ENCODE data around the gene CD34. TPM values are rescaled to one million over a fixed set of nuclear protein-coding genes. Genes with fewer than 3 reads are reported as not detected.
A peak's percentile ranks its signal among the peaks of the same experiment; 100 is the strongest.

The CD34 gene
- total RNA-seq, 1 experiment from 2014 or later, result not detected

DNA sequence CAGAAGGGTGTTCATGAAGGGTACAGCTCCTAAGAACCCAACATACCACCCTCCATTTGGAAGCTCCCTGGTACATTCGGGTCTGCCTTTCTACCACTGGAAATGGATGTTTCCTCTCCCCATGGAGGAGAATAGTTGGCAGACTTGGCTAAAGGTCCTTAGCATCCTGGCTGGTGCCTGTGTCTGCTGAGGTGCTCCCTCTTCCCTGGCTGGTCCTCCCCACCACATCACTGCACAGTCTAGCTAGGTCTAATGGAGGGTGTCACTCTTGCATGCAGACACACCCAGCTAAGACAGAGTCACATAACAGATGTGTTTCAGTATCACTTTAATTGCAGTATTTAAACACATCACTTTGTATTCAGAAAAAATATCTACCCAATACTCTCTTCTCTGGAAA is 24.7 kb downstream of the CD34 start:
- intact Hi-C loops (cut with micrococcal nuclease), result no loop called here
- no peaks in the 10 kb centered on the region for H3K9me2 ChIP-seq (replicated peaks; ENCODE audit: low read length)
- ChIA-PET CTCF (interaction anchor here (0.6 to 2.6 kb wide), 4 partner anchors 11 to 78 kb away, joined by 3 to 54 read pairs (median 7); no protein-coding TSS in a partner anchor), POLR2A (ENCODE audit: unreplicated experiment) (no interaction called here)
- TF ChIP-seq EZH2phosphoT487 (IDR thresholded peaks at IDR 0.05; ENCODE audit: borderline replicate concordance, low read length) (no peak), EZH2 (IDR thresholded peaks at IDR 0.05; ENCODE audit: low read length, unreplicated experiment) (no peak)
- TF ChIP-seq, protein P1, sequence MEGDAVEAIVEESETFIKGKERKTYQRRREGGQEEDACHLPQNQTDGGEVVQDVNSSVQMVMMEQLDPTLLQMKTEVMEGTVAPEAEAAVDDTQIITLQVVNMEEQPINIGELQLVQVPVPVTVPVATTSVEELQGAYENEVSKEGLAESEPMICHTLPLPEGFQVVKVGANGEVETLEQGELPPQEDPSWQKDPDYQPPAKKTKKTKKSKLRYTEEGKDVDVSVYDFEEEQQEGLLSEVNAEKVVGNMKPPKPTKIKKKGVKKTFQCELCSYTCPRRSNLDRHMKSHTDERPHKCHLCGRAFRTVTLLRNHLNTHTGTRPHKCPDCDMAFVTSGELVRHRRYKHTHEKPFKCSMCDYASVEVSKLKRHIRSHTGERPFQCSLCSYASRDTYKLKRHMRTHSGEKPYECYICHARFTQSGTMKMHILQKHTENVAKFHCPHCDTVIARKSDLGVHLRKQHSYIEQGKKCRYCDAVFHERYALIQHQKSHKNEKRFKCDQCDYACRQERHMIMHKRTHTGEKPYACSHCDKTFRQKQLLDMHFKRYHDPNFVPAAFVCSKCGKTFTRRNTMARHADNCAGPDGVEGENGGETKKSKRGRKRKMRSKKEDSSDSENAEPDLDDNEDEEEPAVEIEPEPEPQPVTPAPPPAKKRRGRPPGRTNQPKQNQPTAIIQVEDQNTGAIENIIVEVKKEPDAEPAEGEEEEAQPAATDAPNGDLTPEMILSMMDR (conservative IDR thresholded peaks at IDR 0.05; ENCODE audit: low read depth, low read length), result no peak
- no TSS peak for BruUV-seq (replicated peaks)
- H3F3A ChIP-seq (ENCODE audit: low read length, unreplicated experiment), result no peaks in the 10 kb centered on the region
- no peaks in the 10 kb centered on the region for H4K20me1 ChIP-seq (ENCODE audit: low read length)
- DNase-seq (no peak), ATAC-seq (no peak)
- no peak overlapping the region for H2AFZ ChIP-seq (ENCODE audit: low read length)
- no peaks in the 10 kb centered on the region for H3K9me3 ChIP-seq (ENCODE audit: low read length)
- H3K4me2 ChIP-seq (ENCODE audit: low read length), result no peak overlapping the region
- H3K27ac ChIP-seq (ENCODE audit: low read length), result no peak overlapping the region
- no peak overlapping the region for H3K9ac ChIP-seq (ENCODE audit: low read length)
- no peak overlapping the region for H3K4me3 ChIP-seq (ENCODE audit: low read length)
- no peaks in the 10 kb centered on the region for H3K36me3 ChIP-seq (ENCODE audit: low read depth, low read length)
- peaks cover 12% of the 10 kb centered on the region; the same call in 1 of the 2 replicates for H3K4me1 ChIP-seq (ENCODE audit: insufficient read depth, low read length)
- H3K27me3 ChIP-seq (ENCODE audit: low read length), result no peaks in the 10 kb centered on the region
- H3K79me2 ChIP-seq (ENCODE audit: low read length), result no peaks in the 10 kb centered on the region

DNA sequence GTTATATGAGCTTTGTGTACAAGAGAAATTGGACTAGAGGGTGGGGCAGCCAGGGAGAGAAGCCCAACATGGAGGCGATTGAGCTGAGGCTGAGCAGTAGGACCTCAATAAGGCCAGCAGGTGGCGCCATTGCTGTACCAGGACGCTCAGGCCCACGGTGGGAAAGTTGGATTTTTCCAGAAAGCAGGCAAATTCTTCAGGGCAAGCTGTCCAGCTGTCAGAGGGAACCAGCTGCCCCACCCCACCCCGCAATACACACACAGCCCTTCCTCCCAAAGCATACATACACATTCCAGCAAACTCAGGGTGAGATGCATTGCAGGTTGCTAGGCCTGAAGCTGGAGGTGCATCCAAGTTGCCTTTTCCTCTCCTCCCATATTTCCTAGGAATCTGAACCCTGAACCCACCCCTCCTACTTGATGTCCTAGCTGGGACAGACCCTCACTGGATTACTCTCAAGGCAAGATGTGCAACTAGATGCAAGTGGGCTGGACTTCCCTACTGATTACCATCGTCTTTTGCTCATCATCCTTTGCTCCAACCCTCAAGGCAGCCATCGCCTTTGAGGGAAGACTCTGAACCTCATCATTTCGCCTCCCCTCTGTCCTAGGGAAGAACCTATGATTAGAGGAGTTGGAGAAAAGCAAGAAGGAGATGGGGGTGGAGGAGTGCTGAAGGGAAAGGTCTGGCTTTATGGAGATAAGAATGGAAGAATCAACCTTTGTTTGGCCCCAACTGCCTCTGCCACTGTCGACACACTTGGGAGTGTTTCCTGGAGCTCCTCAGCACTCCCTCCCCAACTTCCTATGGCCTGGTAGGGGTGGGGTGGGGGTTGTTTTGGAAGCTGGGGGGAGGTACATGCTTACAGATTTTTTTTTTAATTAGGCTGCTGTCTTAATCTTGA is 25.5 kb downstream of the CD34 start:
- H3K9ac ChIP-seq (ENCODE audit: low read length), result no peak overlapping the region
- no peak for TF ChIP-seq EZH2phosphoT487 (IDR thresholded peaks at IDR 0.05; ENCODE audit: borderline replicate concordance, low read length)
- no peak for TF ChIP-seq EZH2 (IDR thresholded peaks at IDR 0.05; ENCODE audit: low read length, unreplicated experiment)
- TF ChIP-seq, protein P1 (conservative IDR thresholded peaks at IDR 0.05; ENCODE audit: low read depth, low read length), result peak; percentile 98
- H3K9me2 ChIP-seq (replicated peaks; ENCODE audit: low read length), result no peaks in the 10 kb centered on the region
- H4K20me1 ChIP-seq (ENCODE audit: low read length), result no peaks in the 10 kb centered on the region
- no TSS peak for BruUV-seq (replicated peaks)
- intact Hi-C loops (cut with micrococcal nuclease), result loop anchor here (1.0 kb wide), 3 partner anchors 57 to 113 kb away; no protein-coding TSS in a partner anchor
- H3K79me2 ChIP-seq (ENCODE audit: low read length), result no peaks in the 10 kb centered on the region
- no peaks in the 10 kb centered on the region for H3K27me3 ChIP-seq (ENCODE audit: low read length)
- peak; percentile 90 for DNase-seq
- H3K4me1 ChIP-seq (ENCODE audit: insufficient read depth, low read length), result peaks cover 10% of the 10 kb centered on the region; the same call in 1 of the 2 replicates
- H3K4me2 ChIP-seq (ENCODE audit: low read length), result no peak overlapping the region
- peak; percentile 99 for ATAC-seq
- CTCF ChIA-PET, result interaction anchor here (0.5 to 2.6 kb wide), 17 partner anchors 9 to 1682 kb away, joined by 3 to 54 read pairs (median 5); partner anchors contain the start of gene PLXNA2
- H3K36me3 ChIP-seq (ENCODE audit: low read depth, low read length), result no peaks in the 10 kb centered on the region
- POLR2A ChIA-PET (ENCODE audit: unreplicated experiment), result interaction anchor here (1.2 kb wide), 1 partner anchor 17 kb away, joined by 3 read pairs; no protein-coding TSS in a partner anchor
- H3K27ac ChIP-seq (ENCODE audit: low read length), result no peak overlapping the region
- no peaks in the 10 kb centered on the region for H3F3A ChIP-seq (ENCODE audit: low read length, unreplicated experiment)
- no peaks in the 10 kb centered on the region for H3K9me3 ChIP-seq (ENCODE audit: low read length)
- H2AFZ ChIP-seq (ENCODE audit: low read length), result peak overlapping the region; percentile 85
- no peak overlapping the region for H3K4me3 ChIP-seq (ENCODE audit: low read length)
